K562 (cell line): ENCODE results near the gene SLC2A9. TPM values are rescaled to one million over a fixed set of nuclear protein-coding genes. Genes with fewer than 3 reads are reported as not detected.

Experiments used
- ATAC-seq: fragments of 200-7000 bp; cut with Tn5 transposase; 3 replicates; pipeline ENCODE4 v1.9.1; 2020; ENCODE audit warnings: moderate library complexity
- BruUV-seq: library from RNA; stranded (reverse); fragments of 400-500 nt; replicated peaks from 2 replicates; lab custom pipeline; 2021; lab: Mats Ljungman, UMichigan
- CTCF ChIA-PET: fragments of 300-600 bp; formaldehyde crosslinking; extraction: SDS; loops from one replicate; lab custom pipeline; 2021; ENCODE audit warnings: low intra/inter-chr PET ratio; lab: Yijun Ruan, JAX
- POLR2A ChIA-PET: fragments of 300-600, 350-650 bp; sonication (Branson Sonifier 250); formaldehyde crosslinking; extraction: SDS; loops from one replicate; lab custom pipeline; 2021; ENCODE audit warnings: antibody characterized with exemption, inconsistent platforms; lab: Yijun Ruan, JAX
- DNase-seq, 4 experiments: peaks; one replicate each; pipeline versions ENCODE4 v3.0.0 to v3.0.0-alpha.2; 2011 to 2018; ENCODE audit warnings: low spot score in 3 of 4, mixed read lengths in 3 of 4; ENCODE audit errors: extremely low read depth in 1 of 4
- FAIRE-seq: peaks from 2 replicates; lab custom pipeline; 2011; peaks lifted over from hg19 to GRCh38; lab: Jason Lieb, UNC
- H2AFZ ChIP-seq: 2 replicates; pipeline ENCODE4 v1.6.0; 2011; ENCODE audit warnings: low read depth, low read length, control low read depth, inconsistent platforms
- H3K27ac ChIP-seq: fragments of 200-600 bp; 3 replicates; pipeline ENCODE4 v1.8.0; 2011; ENCODE audit warnings: low read depth, mild to moderate bottlenecking, control low read depth, inconsistent platforms, low read length, moderate library complexity, mixed read lengths; ENCODE audit errors: extremely low read depth
- H3K27me3 ChIP-seq, 2 experiments: fragments of 300-600 bp in 1 of 2; 2 replicates in 1 of 2; 3 replicates in 1 of 2; pipeline versions ENCODE4 v1.6.0 to v1.8.0; 2011; ENCODE audit warnings: inconsistent platforms in 2 of 2, low read length in 2 of 2, mild to moderate bottlenecking in 1 of 2, mixed read lengths in 1 of 2, moderate library complexity in 1 of 2; ENCODE audit not compliant: control insufficient read depth in 2 of 2, insufficient read depth in 2 of 2
- H3K36me3 ChIP-seq: fragments of 300-600 bp; 3 replicates; pipeline ENCODE4 v1.8.0; 2011; ENCODE audit warnings: mild to moderate bottlenecking, low read length, inconsistent platforms; ENCODE audit not compliant: control insufficient read depth, insufficient read depth
- H3K4me1 ChIP-seq, 2 experiments: fragments of 200-600 bp in 1 of 2; replicated peaks in 1 of 2; 2 replicates in 1 of 2; 3 replicates in 1 of 2; pipeline versions ENCODE4 v1.5.1 to v1.8.0; 2011; ENCODE audit warnings: inconsistent platforms in 2 of 2, low read length in 2 of 2, mild to moderate bottlenecking in 1 of 2, mixed read lengths in 1 of 2, moderate library complexity in 1 of 2; ENCODE audit not compliant: control insufficient read depth in 2 of 2, insufficient read depth in 2 of 2
- H3K4me2 ChIP-seq: 2 replicates; pipeline ENCODE4 v1.6.1; 2011; ENCODE audit warnings: low read length, control low read depth, inconsistent platforms, mixed read lengths; ENCODE audit not compliant: insufficient read depth
- H3K4me3 ChIP-seq: fragments of 200-600 bp; sonication (generic), shearing (Covaris generic); 2 replicates; pipeline ENCODE4 v1.5.1; 2016; ENCODE audit warnings: control low read depth, inconsistent platforms
- H3K79me2 ChIP-seq: fragments of 200-600 bp; 3 replicates; pipeline ENCODE4 v1.8.0; 2011; ENCODE audit warnings: low read length, inconsistent platforms; ENCODE audit not compliant: control insufficient read depth, insufficient read depth
- H3K9ac ChIP-seq, 2 experiments: 2 replicates each; pipeline versions ENCODE4 v1.6.0 to v1.6.1; 2011; ENCODE audit warnings: low read depth in 2 of 2, low read length in 2 of 2, control low read depth in 1 of 2, inconsistent platforms in 1 of 2, mild to moderate bottlenecking in 1 of 2, mixed read lengths in 1 of 2; ENCODE audit not compliant: insufficient read depth in 1 of 2
- H3K9me1 ChIP-seq: one replicate; pipeline ENCODE4 v1.6.0; 2011; ENCODE audit warnings: inconsistent platforms, mild to moderate bottlenecking, low read length, moderate library complexity; ENCODE audit not compliant: control insufficient read depth, insufficient read depth
- H3K9me3 ChIP-seq: replicated peaks from 2 replicates; pipeline ENCODE4 v1.5.1; 2011; ENCODE audit warnings: low read depth, low read length, inconsistent platforms; ENCODE audit not compliant: control insufficient read depth, insufficient read depth
- H4K20me1 ChIP-seq: replicated peaks from 2 replicates; pipeline ENCODE4 v1.6.1; 2011; ENCODE audit warnings: low read length, inconsistent platforms, mixed read lengths; ENCODE audit not compliant: control insufficient read depth, insufficient read depth
- CBFA2T2 ChIP-seq: fragments of 450-650 bp; conservative IDR thresholded peaks from 2 replicates; pipeline ENCODE4 v1.6.1; 2017; ENCODE audit warnings: mild to moderate bottlenecking
- ELF1 ChIP-seq: fragments of 200-800 bp; sonication (Bioruptor generic); IDR thresholded peaks from 2 replicates; pipeline ENCODE4 v1.6.1; 2016; ENCODE audit warnings: missing genetic modification characterization, missing compliant biosample characterization
- MAFG ChIP-seq: fragments of 450-650 bp; conservative IDR thresholded peaks from 2 replicates; pipeline ENCODE4 v1.6.1; 2016; ENCODE audit warnings: missing genetic modification characterization, missing compliant biosample characterization
- RB1 ChIP-seq: fragments of 450-650 bp; IDR thresholded peaks from 2 replicates; pipeline ENCODE4 v1.6.1; 2017; ENCODE audit warnings: low read depth, mild to moderate bottlenecking
- STAT5B ChIP-seq: fragments of 250-450 bp; sonication (Bioruptor Pico); IDR thresholded peaks from 2 replicates; pipeline ENCODE4 v1.8.0; 2021; ENCODE audit warnings: mild to moderate bottlenecking, inconsistent platforms
- ZNF324 ChIP-seq: fragments of 250-450 bp; sonication (Bioruptor Pico); IDR thresholded peaks from 2 replicates; pipeline ENCODE4 v1.4.0; 2020; ENCODE audit warnings: mild to moderate bottlenecking
- ZNF347 ChIP-seq: fragments of 450-650 bp; formaldehyde crosslinking; IDR thresholded peaks from 2 replicates; pipeline ENCODE4 v1.4.0; 2020; ENCODE audit warnings: low read depth, mild to moderate bottlenecking, moderate library complexity
- ZNF57 ChIP-seq: fragments of 450-650 bp; formaldehyde crosslinking; IDR thresholded peaks from 2 replicates; pipeline ENCODE4 v1.4.0; 2020; ENCODE audit warnings: mild to moderate bottlenecking, moderate library complexity
- WGBS: fragments of 100-300 bp; shearing (Covaris generic); methylation state at CpG from one replicate; pipeline ENCODE4 v1.1.6; 2016; ENCODE audit warnings: low coverage, mixed read lengths; ENCODE audit not compliant: insufficient coverage; ENCODE audit errors: missing lambda C conversion rate; 5-methylcytosine and 5-hydroxymethylcytosine counted together
- in situ Hi-C: fragments of 300-500 bp; cut with MboI; formaldehyde crosslinking; loops from 4 replicates; pipeline ENCODE4 v1.15.0; 2018; ENCODE audit warnings: inconsistent platforms, mixed read lengths
- intact Hi-C: fragments of 100-400 bp; cut with micrococcal nuclease; formaldehyde crosslinking; loops from 2 replicates; pipeline ENCODE4 v1.14.2; 2022
- polyA plus RNA-seq, 8 experiments: library from polyadenylated mRNA; depleted of rRNA in 4 of 8; stranded (reverse) in 5 of 8; unstranded in 3 of 8; fragments of >200 nt; fragmentation: Nextera tagmentation in 2 of 8; fragmentation: Illumina TruSeq in 1 of 8; extraction: Ambion mirVana in 2 of 8; extraction: Trizol in 1 of 8; gene quantifications; 2 replicates each; pipeline versions ENCODE4 v1.2.1 to v1.2.3, GENCODE V29; 2011 to 2014; ENCODE audit warnings: inconsistent platforms in 1 of 8, missing spikeins in 1 of 8
- total RNA-seq, 7 experiments: library from RNA; depleted of rRNA in 6 of 7; stranded (reverse); fragments of >200 nt in 6 of 7; fragmentation: Illumina TruSeq in 2 of 7; extraction: Trizol in 2 of 7; gene quantifications; 2 replicates each; pipeline versions ENCODE4 v1.2.1 to v1.2.3, GENCODE V29; 2011 to 2021; ENCODE audit warnings: low replicate concordance in 1 of 7
- TF ChIP-seq, protein P1 (sequence below), 2 experiments: IDR thresholded peaks; 2 replicates each; pipeline ENCODE4 v1.6.1; 2011; ENCODE audit warnings: borderline replicate concordance in 1 of 2, control low read depth in 1 of 2, low read depth in 1 of 2, low read length in 1 of 2, mild to moderate bottlenecking in 1 of 2, mixed read lengths in 1 of 2, moderate library complexity in 1 of 2; ENCODE audit not compliant: insufficient read depth in 1 of 2, insufficient read length in 1 of 2, poor library complexity in 1 of 2, severe bottlenecking in 1 of 2; ENCODE audit errors: extremely low read depth in 1 of 2
- TF ChIP-seq, protein P2 (sequence below): sonication (generic); formaldehyde crosslinking; IDR thresholded peaks from 2 replicates; pipeline ENCODE4 v1.5.0; 2020; ENCODE audit warnings: missing genetic modification reagents
- TF ChIP-seq, protein P3 (sequence below): fragments of 450-650 bp; formaldehyde crosslinking; IDR thresholded peaks from 2 replicates; pipeline ENCODE4 v1.4.0; 2022; ENCODE audit warnings: missing genetic modification characterization

Gene SLC2A9
- total and polyA plus RNA-seq, 9 of the 15 experiments (the other 6 are each of a cell fraction or from before 2014, with no cell fraction given): 0.15 to 1.9 (median 0.76) TPM

DNA sequence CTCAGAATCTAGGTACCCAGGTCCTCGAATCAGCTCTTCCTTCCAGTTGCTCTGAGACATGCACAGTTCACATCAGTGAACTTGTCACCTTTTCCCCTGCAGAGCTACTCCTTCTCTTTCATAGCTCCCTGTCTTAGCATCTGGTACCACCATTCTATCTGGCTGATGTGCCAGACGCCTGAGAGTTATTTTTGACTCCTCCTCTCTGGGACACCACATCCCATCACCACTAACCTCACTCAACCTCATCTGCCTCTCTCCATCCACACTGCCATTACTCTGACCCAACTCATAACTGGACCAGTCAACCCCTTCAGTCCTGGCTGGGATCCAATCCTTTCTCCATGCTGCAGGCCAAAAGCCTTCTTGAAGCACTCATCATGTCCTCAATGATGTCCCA lies 44.5 kb downstream of the SLC2A9 start:
- H4K20me1 ChIP-seq: no peaks in the 10 kb centered on the region
- no peak overlapping the region for H3K27ac ChIP-seq
- H3K9me1 ChIP-seq: no peaks in the 10 kb centered on the region
- no peak for TF ChIP-seq CBFA2T2
- TF ChIP-seq, protein P1, sequence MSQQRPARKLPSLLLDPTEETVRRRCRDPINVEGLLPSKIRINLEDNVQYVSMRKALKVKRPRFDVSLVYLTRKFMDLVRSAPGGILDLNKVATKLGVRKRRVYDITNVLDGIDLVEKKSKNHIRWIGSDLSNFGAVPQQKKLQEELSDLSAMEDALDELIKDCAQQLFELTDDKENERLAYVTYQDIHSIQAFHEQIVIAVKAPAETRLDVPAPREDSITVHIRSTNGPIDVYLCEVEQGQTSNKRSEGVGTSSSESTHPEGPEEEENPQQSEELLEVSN (IDR thresholded peaks at IDR 0.05; ENCODE audit: borderline replicate concordance in 1 of 2, extremely low read depth in 1 of 2, insufficient read depth in 1 of 2, insufficient read length in 1 of 2, low read depth in 1 of 2, low read length in 1 of 2, poor library complexity in 1 of 2, severe bottlenecking in 1 of 2): no peak
- TF ChIP-seq, protein P2, sequence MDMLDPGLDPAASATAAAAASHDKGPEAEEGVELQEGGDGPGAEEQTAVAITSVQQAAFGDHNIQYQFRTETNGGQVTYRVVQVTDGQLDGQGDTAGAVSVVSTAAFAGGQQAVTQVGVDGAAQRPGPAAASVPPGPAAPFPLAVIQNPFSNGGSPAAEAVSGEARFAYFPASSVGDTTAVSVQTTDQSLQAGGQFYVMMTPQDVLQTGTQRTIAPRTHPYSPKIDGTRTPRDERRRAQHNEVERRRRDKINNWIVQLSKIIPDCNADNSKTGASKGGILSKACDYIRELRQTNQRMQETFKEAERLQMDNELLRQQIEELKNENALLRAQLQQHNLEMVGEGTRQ (CRISPR knock-in tag): no peak
- no peak for TF ChIP-seq ZNF324 (CRISPR knock-in tag)
- no peak for TF ChIP-seq ZNF57 (CRISPR knock-in tag)
- TF ChIP-seq, protein P3, sequence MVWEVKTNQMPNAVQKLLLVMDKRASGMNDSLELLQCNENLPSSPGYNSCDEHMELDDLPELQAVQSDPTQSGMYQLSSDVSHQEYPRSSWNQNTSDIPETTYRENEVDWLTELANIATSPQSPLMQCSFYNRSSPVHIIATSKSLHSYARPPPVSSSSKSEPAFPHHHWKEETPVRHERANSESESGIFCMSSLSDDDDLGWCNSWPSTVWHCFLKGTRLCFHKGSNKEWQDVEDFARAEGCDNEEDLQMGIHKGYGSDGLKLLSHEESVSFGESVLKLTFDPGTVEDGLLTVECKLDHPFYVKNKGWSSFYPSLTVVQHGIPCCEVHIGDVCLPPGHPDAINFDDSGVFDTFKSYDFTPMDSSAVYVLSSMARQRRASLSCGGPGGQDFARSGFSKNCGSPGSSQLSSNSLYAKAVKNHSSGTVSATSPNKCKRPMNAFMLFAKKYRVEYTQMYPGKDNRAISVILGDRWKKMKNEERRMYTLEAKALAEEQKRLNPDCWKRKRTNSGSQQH: no peak
- no peak for TF ChIP-seq MAFG
- TF ChIP-seq STAT5B: no peak
- TF ChIP-seq ELF1 (tag): no peak
- no peak for TF ChIP-seq ZNF347
- TF ChIP-seq RB1: no peak
- ATAC-seq (no peak), FAIRE-seq (no peak), DNase-seq (no peak)
- BruUV-seq: no TSS peak
- no peak overlapping the region for H3K4me3 ChIP-seq
- no peaks in the 10 kb centered on the region for H3K4me1 ChIP-seq
- ChIA-PET POLR2A (interaction anchor here (1.0 kb wide), 1 partner anchor 10 kb away, joined by 3 read pairs; no protein-coding TSS in a partner anchor), CTCF (no interaction called here)
- intact Hi-C loops: no loop called here
- H3K9me3 ChIP-seq: no peaks in the 10 kb centered on the region
- H3K9ac ChIP-seq: no peak overlapping the region
- H3K4me2 ChIP-seq: no peak overlapping the region
- H2AFZ ChIP-seq: no peak overlapping the region
- in situ Hi-C loops: no loop called here
- H3K27me3 ChIP-seq: peaks cover 0 to 12% of the 10 kb centered on the region in 2 experiments; a peak in 2 of 5 replicates
- no peaks in the 10 kb centered on the region for H3K36me3 ChIP-seq
- no peaks in the 10 kb centered on the region for H3K79me2 ChIP-seq
- 0% methylated on average over 2 of the region's 2 CpGs for WGBS
